ENCODE data around the gene TLE4.
"Not testable (repeated sequence)": the region's sequence is repeated elsewhere in the genome, so short reads cannot be mapped to it uniquely, and the experiment has no call there.

DNA sequence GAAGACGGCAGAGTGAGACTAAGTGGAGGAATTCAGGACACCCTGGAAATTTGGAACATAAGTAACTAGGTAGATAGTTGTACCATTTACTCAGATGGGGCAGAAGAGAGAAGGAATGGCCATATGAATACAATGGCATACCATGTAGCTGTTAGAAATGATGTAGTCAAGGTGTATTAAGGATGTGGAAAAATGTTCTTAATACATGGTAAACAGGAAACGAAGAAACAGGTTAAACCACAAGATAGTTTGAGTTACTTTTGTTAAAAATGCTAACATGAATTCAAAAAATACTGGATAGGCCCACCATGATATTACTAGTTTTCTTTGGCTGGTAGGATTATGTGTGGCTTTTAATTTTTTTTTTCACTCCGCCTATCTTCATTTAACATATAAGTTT, 68.3 kb downstream of the TLE4 start:
- not testable (repeated sequence) for TF ChIP-seq EZH2 (IDR thresholded peaks at IDR 0.05; ENCODE audit: borderline replicate concordance)
- TF ChIP-seq, protein P1, sequence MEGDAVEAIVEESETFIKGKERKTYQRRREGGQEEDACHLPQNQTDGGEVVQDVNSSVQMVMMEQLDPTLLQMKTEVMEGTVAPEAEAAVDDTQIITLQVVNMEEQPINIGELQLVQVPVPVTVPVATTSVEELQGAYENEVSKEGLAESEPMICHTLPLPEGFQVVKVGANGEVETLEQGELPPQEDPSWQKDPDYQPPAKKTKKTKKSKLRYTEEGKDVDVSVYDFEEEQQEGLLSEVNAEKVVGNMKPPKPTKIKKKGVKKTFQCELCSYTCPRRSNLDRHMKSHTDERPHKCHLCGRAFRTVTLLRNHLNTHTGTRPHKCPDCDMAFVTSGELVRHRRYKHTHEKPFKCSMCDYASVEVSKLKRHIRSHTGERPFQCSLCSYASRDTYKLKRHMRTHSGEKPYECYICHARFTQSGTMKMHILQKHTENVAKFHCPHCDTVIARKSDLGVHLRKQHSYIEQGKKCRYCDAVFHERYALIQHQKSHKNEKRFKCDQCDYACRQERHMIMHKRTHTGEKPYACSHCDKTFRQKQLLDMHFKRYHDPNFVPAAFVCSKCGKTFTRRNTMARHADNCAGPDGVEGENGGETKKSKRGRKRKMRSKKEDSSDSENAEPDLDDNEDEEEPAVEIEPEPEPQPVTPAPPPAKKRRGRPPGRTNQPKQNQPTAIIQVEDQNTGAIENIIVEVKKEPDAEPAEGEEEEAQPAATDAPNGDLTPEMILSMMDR (IDR thresholded peaks at IDR 0.05; ENCODE audit: poor library complexity), result not testable (repeated sequence)
